HCT116 (cell line): ENCODE results near the gene TM7SF2. TPM values are rescaled to one million over a fixed set of nuclear protein-coding genes. Genes with fewer than 3 reads are reported as not detected.

Experiments
- ATAC-seq: fragments of 200-7000 bp; cut with Tn5 transposase; 2 replicates; pipeline ENCODE4 v1.9.1; 2020; ENCODE audit warnings: mild to moderate bottlenecking, moderate library complexity
- BruUV-seq: library from RNA; stranded (reverse); fragments of 400-500 nt; replicated peaks from 2 replicates; lab custom pipeline; 2021; lab: Mats Ljungman, UMichigan
- CTCF ChIA-PET: fragments of 300-600 bp; sonication (Branson Sonifier 250); formaldehyde crosslinking; loops from one replicate; lab custom pipeline; 2021; ENCODE audit warnings: antibody characterized with exemption; lab: Charles Lee
- POLR2A ChIA-PET: fragments of 300-600, 350-600 bp; sonication (Branson Sonifier 250); formaldehyde crosslinking; loops from one replicate; lab custom pipeline; 2021; ENCODE audit warnings: antibody characterized with exemption; lab: Charles Lee
- RAD21 ChIA-PET, 2 experiments: fragments of 300-600 bp; sonication (Branson Sonifier 250); formaldehyde crosslinking; loops; one replicate each; lab custom pipeline; 2023; ENCODE audit warnings: low total read pairs in 2 of 2; ENCODE audit not compliant: uncharacterized antibody in 2 of 2, unreplicated experiment in 2 of 2, low non-redundant PET in 1 of 2; lab: Charles Lee
- DNase-seq: peaks from one replicate; pipeline ENCODE4 v3.0.0-alpha.2; 2010; ENCODE audit warnings: low read depth, low spot score
- H2AFZ ChIP-seq: fragments of 200-600 bp; shearing (Covaris generic), sonication (generic); 2 replicates; pipeline ENCODE4 v1.6.1; 2017; ENCODE audit warnings: low read depth, mixed run types, mixed read lengths, antibody characterized with exemption, low read length; ENCODE audit not compliant: poor library complexity, severe bottlenecking
- H3K27ac ChIP-seq: 2 replicates; pipeline ENCODE4 v1.5.1; 2012; ENCODE audit warnings: low read depth, low read length
- H3K27me3 ChIP-seq: fragments of 200-600 bp; sonication (generic); 2 replicates; pipeline ENCODE4 v1.6.1; 2016; ENCODE audit warnings: mixed run types, low read length, mixed read lengths; ENCODE audit not compliant: insufficient read depth
- H3K36me3 ChIP-seq, 2 experiments: fragments of 200-500 bp in 1 of 2; fragments of 200-600 bp in 1 of 2; sonication (Bioruptor generic) in 1 of 2; sonication (generic) in 1 of 2; 2 replicates each; pipeline versions ENCODE4 v1.5.1 to v1.6.1; 2014 to 2016; ENCODE audit warnings: low read length in 2 of 2, inconsistent platforms in 1 of 2, mixed read lengths in 1 of 2, mixed run types in 1 of 2; ENCODE audit not compliant: insufficient read depth in 2 of 2, control insufficient read depth in 1 of 2
- H3K4me1 ChIP-seq, 2 experiments: fragments of 200-600 bp in 1 of 2; sonication (generic) in 1 of 2; 2 replicates each; pipeline versions ENCODE4 v1.5.1 to v1.6.1; 2012 to 2017; ENCODE audit warnings: low read length in 2 of 2, inconsistent platforms in 1 of 2, mild to moderate bottlenecking in 1 of 2, mixed read lengths in 1 of 2, mixed run types in 1 of 2, moderate library complexity in 1 of 2; ENCODE audit not compliant: insufficient read depth in 2 of 2, control insufficient read depth in 1 of 2
- H3K4me2 ChIP-seq: fragments of 200-600 bp; sonication (generic); 2 replicates; pipeline ENCODE4 v1.6.1; 2017; ENCODE audit warnings: mixed run types, low read length, mixed read lengths
- H3K4me3 ChIP-seq, 2 experiments: fragments of 200-600 bp in 1 of 2; sonication (generic) in 1 of 2; replicated peaks in 1 of 2; 2 replicates each; pipeline ENCODE4 v1.5.1; 2011 to 2016; ENCODE audit warnings: low read length in 2 of 2, control low read depth in 1 of 2, low read depth in 1 of 2, mild to moderate bottlenecking in 1 of 2, mixed read lengths in 1 of 2, mixed run types in 1 of 2
- H3K79me2 ChIP-seq: fragments of 200-600 bp; sonication (generic); 2 replicates; pipeline ENCODE4 v1.6.1; 2017; ENCODE audit warnings: mild to moderate bottlenecking, mixed run types, low read length, moderate library complexity, mixed read lengths; ENCODE audit not compliant: insufficient read depth
- H3K9ac ChIP-seq: fragments of 200-600 bp; sonication (generic); 2 replicates; pipeline ENCODE4 v1.6.1; 2016; ENCODE audit warnings: low read length, mixed read lengths
- H3K9me2 ChIP-seq: fragments of 200-600 bp; sonication (generic), shearing (Covaris generic); 2 replicates; pipeline ENCODE4 v1.6.1; 2017; ENCODE audit warnings: mixed run types, mild to moderate bottlenecking, moderate library complexity; ENCODE audit not compliant: insufficient read depth
- H3K9me3 ChIP-seq, 2 experiments: fragments of 200-500 bp in 1 of 2; fragments of 200-600 bp in 1 of 2; sonication (Bioruptor generic) in 1 of 2; sonication (generic) in 1 of 2; 2 replicates each; pipeline ENCODE4 v1.6.1; 2014 to 2017; ENCODE audit warnings: low read length in 2 of 2, mixed read lengths in 2 of 2, inconsistent platforms in 1 of 2, low read depth in 1 of 2, mild to moderate bottlenecking in 1 of 2, mixed run types in 1 of 2, moderate library complexity in 1 of 2; ENCODE audit not compliant: control insufficient read depth in 1 of 2, insufficient read depth in 1 of 2
- H4K20me1 ChIP-seq: fragments of 200-600 bp; sonication (generic), shearing (Covaris generic); 2 replicates; pipeline ENCODE4 v1.6.1; 2017; ENCODE audit warnings: mixed run types, mild to moderate bottlenecking, moderate library complexity; ENCODE audit not compliant: insufficient read depth
- ATF3 ChIP-seq: IDR thresholded peaks from 2 replicates; pipeline ENCODE4 v1.6.1; 2012
- CBX3 ChIP-seq: IDR thresholded peaks from 2 replicates; pipeline ENCODE4 v1.6.1; 2012; ENCODE audit warnings: low read depth
- EGR1 ChIP-seq: IDR thresholded peaks from 2 replicates; pipeline ENCODE4 v1.6.1; 2012; ENCODE audit warnings: low read depth
- ELF1 ChIP-seq: IDR thresholded peaks from 2 replicates; pipeline ENCODE4 v1.6.1; 2012; ENCODE audit warnings: low read depth, borderline replicate concordance
- EZH2phosphoT487 ChIP-seq: fragments of 200-600 bp; IDR thresholded peaks from 2 replicates; pipeline ENCODE4 v1.6.1; 2018; ENCODE audit warnings: antibody characterized with exemption, borderline replicate concordance
- FOSL1 ChIP-seq: IDR thresholded peaks from 2 replicates; pipeline ENCODE4 v1.6.1; 2012; ENCODE audit warnings: low read depth
- POLR2A ChIP-seq: IDR thresholded peaks from 2 replicates; pipeline ENCODE4 v1.7.0; 2011; ENCODE audit warnings: borderline replicate concordance; ENCODE audit not compliant: insufficient read depth, insufficient read length; ENCODE audit errors: extremely low read depth
- POLR2AphosphoS5 ChIP-seq: IDR thresholded peaks from 2 replicates; pipeline ENCODE4 v1.6.1; 2011; ENCODE audit warnings: mild to moderate bottlenecking, low read depth, low read length, moderate library complexity
- RAD21 ChIP-seq: IDR thresholded peaks from 2 replicates; pipeline ENCODE4 v1.6.1; 2012; ENCODE audit warnings: low read depth, mild to moderate bottlenecking
- SP1 ChIP-seq: IDR thresholded peaks from 2 replicates; pipeline ENCODE4 v1.6.1; 2012; ENCODE audit warnings: low read depth
- TCF7L2 ChIP-seq: IDR thresholded peaks from 2 replicates; pipeline ENCODE4 v1.7.0; 2011; ENCODE audit warnings: borderline replicate concordance, inconsistent platforms; ENCODE audit not compliant: insufficient read depth, insufficient read length; ENCODE audit errors: extremely low read depth
- YY1 ChIP-seq: IDR thresholded peaks from 2 replicates; pipeline ENCODE4 v1.6.1; 2011; ENCODE audit warnings: low read length, low read depth, moderate library complexity, mild to moderate bottlenecking; ENCODE audit not compliant: insufficient replicate concordance; ENCODE audit errors: extremely low read depth
- ZBTB33 ChIP-seq: IDR thresholded peaks from 2 replicates; pipeline ENCODE4 v1.6.1; 2011; ENCODE audit warnings: mild to moderate bottlenecking, low read length, moderate library complexity; ENCODE audit not compliant: insufficient replicate concordance; ENCODE audit errors: extremely low read depth
- ZFX ChIP-seq: fragments of 450-650 bp; IDR thresholded peaks from 2 replicates; pipeline ENCODE4 v1.6.1; 2017
- intact Hi-C: fragments of 100-400 bp; cut with micrococcal nuclease; formaldehyde crosslinking; loops from 2 replicates; pipeline ENCODE4 v1.10.0; 2022
- total RNA-seq: library from RNA; stranded (reverse); gene quantifications from one replicate; pipeline ENCODE4 v1.2.1, GENCODE V29; 2021; ENCODE audit not compliant: unreplicated experiment

TM7SF2 gene
- total RNA-seq, 1 experiment from 2014 or later, result 52.9 TPM

- ATAC-seq (no peak), DNase-seq (no peak)
- H3K36me3 ChIP-seq, result no peaks in the 10 kb centered on the region
- RAD21 ChIA-PET, result no interaction called here
- no peaks in the 10 kb centered on the region for H3K27me3 ChIP-seq
- no peaks in the 10 kb centered on the region for H4K20me1 ChIP-seq
- no peak overlapping the region for H3K9ac ChIP-seq
- H3K79me2 ChIP-seq, result no peaks in the 10 kb centered on the region
- no TSS peak for BruUV-seq
- intact Hi-C loops, result no loop called here
- CTCF ChIA-PET, result interaction anchor here (1.3 kb wide), 1 partner anchor 49 kb away, joined by 3 read pairs; the partner anchor contains the start of gene ARL2
- no peak overlapping the region for H3K4me3 ChIP-seq
- TF ChIP-seq FOSL1 (no peak), POLR2AphosphoS5 (no peak), EGR1 (no peak), ZFX (no peak), ELF1 (no peak), CBX3 (no peak), POLR2A (no peak), TCF7L2 (no peak), ATF3 (no peak)
- H3K9me3 ChIP-seq, result no peaks in the 10 kb centered on the region
- POLR2A ChIA-PET, result interaction anchor here (0.6 kb wide), 1 partner anchor 48 kb away, joined by 3 read pairs; the partner anchor contains the start of gene TM7SF2
- H3K9me2 ChIP-seq, result no peaks in the 10 kb centered on the region
- H2AFZ ChIP-seq, result no peak overlapping the region
- H3K27ac ChIP-seq, result no peak overlapping the region
- H3K4me2 ChIP-seq, result no peak overlapping the region
- H3K4me1 ChIP-seq, result no peaks in the 10 kb centered on the region
These were observed 48.1 kb upstream of the TM7SF2 start for GRCh38 chr11:65063532-65063931.

- Histone ChIP-seq H3K36me3 (no peaks in the 10 kb centered on the region), H3K9ac (no peak overlapping the region), H4K20me1 (no peaks in the 10 kb centered on the region), H3K4me1 (no peaks in the 10 kb centered on the region), H3K4me2 (no peak overlapping the region), H3K27ac (no peak overlapping the region), H3K4me3 (no peak overlapping the region)
- DNase-seq, result no peak
- no peak for ATAC-seq
- no TSS peak for BruUV-seq
- CTCF ChIA-PET, result no interaction called here
- intact Hi-C loops, result no loop called here
- POLR2A ChIA-PET, result no interaction called here
- RAD21 ChIA-PET, result no interaction called here
- TF ChIP-seq CBX3 (no peak), ELF1 (no peak), ZBTB33 (no peak), RAD21 (no peak), YY1 (no peak), SP1 (no peak), POLR2AphosphoS5 (no peak), EZH2phosphoT487 (no peak)
- TF ChIP-seq, all 23 proteins: peak for 0
- Histone ChIP-seq H3K9me3 (no peaks in the 10 kb centered on the region), H3K79me2 (no peaks in the 10 kb centered on the region), H2AFZ (no peak overlapping the region), H3K9me2 (no peaks in the 10 kb centered on the region), H3K27me3 (no peaks in the 10 kb centered on the region)
These were observed 46.8 kb upstream of the TM7SF2 start for GRCh38 chr11:65064847-65065240.
